G401.6 (cell line): ENCODE data around the gene SERPINB6.
"Not testable (repeated sequence)": the region's sequence is repeated elsewhere in the genome, so short reads cannot be mapped to it uniquely, and the experiment has no call there.

Experiments used
- FAIRE-seq: peaks from 2 replicates; lab custom pipeline; 2012; peaks lifted over from hg19 to GRCh38; lab: Jason Lieb, UNC

Gene SERPINB6

GRCh38 chr6:2911171-2911570 lies 60.2 kb downstream of the SERPINB6 start:
- no peak for FAIRE-seq

DNA sequence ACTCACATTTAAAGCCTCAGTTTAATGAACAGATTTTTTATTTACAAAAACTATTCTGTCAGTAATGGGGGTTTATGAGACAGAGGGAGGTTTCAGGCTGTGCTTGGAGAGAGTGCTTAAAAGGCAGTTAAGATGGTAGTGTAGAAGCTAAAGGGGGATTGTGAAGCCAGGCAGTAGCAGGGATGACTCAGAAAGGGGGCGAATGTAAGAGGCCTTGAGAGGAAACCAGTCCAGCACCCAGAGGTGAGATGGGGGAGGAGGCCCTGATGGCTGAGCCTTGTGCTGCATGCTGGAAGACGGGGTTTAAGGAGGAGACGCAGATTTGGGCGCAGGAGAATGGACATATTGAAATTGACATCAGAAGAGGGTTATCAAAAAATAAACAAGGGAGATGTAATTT lies 61.6 kb downstream of the SERPINB6 start:
- FAIRE-seq, result no peak

DNA sequence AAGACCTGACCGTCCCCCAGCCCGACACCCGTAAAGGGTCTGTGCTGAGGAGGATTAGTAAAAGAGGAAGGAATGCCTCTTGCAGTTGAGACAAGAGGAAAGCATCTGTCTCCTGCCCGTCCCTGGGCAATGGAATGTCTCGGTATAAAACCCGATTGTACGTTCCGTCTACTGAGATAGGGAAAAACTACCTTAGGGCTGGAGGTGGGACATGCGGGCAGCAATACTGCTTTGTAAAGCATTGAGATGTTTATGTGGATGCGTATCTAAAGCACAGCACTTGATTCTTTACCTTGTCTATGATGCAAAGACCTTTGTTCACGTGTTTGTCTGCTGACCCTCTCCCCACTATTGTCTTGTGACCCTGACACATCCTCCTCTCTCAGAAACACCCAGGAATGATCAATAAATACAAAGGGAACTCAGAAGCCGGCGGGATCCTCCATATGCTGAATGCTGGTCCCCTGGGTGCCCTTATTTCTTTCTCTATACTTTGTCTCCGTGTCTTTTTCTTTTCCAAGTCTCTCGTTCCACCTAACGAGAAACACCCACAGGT lies 62.2 kb downstream of the SERPINB6 start:
- not testable (repeated sequence) for FAIRE-seq

- FAIRE-seq, result not testable (repeated sequence)
These were observed 62.9 kb downstream of the SERPINB6 start for GRCh38 chr6:2908516-2908915.

GRCh38 chr6:2903411-2904185 lies 67.8 kb downstream of the SERPINB6 start:
- not testable (repeated sequence) for FAIRE-seq

- FAIRE-seq, result not testable (repeated sequence)
These were observed 69.5 kb downstream of the SERPINB6 start for GRCh38 chr6:2901645-2902502.

DNA sequence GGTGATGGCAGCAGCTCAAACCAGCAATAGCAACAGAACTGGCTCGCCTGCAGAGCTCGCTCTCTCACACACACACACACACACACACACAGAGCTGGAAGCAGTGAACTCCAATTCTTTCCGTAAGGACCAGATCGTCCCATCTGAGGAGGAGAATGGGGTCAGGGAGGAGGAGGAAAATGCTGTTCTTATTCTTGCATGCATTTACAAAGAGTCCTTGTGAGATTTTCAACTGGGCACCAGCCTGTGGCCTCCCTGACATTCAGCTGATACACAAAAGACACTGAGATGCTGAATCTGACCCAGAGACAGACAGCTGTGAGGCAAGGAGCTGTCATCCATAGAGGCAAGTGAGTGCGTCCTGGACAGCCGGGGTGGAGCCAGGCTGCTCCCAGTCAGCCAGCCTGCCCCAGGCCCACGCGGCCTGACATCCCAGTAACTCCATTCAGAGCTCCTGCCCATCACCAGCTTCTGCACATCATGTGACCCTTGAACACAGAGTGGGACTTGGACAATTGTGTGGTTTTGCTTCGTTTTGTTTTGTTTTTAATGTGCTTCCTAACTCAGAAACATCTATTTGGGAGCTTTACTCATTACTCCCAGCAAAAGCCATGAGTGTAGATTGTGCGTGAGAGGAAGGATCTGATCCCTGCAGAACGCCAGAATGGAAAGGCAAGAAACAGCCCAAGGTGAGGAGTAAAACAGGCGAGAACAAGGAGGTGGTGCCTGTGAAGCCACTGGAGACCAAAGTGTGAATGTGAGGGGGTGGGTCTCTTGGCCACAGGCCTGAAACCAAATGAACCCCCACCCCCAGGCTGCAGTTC lies 70.3 kb downstream of the SERPINB6 start:
- no peak for FAIRE-seq

GRCh38 chr6:2900221-2900807 lies 71.1 kb downstream of the SERPINB6 start:
- FAIRE-seq, result no peak

DNA sequence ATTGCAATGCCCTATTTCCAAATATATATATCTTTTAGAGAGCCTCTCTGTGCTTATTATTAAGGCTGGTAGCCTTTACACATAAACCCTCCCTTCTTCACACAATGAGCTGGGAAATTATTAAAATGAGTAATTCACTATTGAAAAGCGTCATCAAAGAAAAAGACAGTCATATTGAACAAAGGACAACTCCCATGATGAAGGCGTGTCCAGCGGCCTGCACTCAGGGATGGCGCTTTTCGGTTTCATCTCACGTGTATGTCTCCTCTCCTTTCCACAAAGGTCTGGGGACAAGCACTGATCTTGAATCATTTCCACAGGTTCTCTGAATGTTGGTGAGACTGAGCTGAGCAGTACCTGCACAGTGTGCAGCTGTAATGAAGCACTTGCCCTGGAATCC lies 71.8 kb downstream of the SERPINB6 start:
- no peak for FAIRE-seq
